MCF 10A (cell line): ENCODE measurements around the gene DUS2. TPM values are rescaled to one million over a fixed set of nuclear protein-coding genes. Genes with fewer than 3 reads are reported as not detected.

ENCODE experiments used
- BruUV-seq: library from RNA; stranded (reverse); fragments of 400-500 nt; replicated peaks from 2 replicates; lab custom pipeline; 2021; lab: Mats Ljungman, UMichigan
- CTCF ChIA-PET: fragments of 300-600 bp; sonication (Branson Sonifier 250); formaldehyde crosslinking; extraction: SDS; loops from one replicate; lab custom pipeline; 2021; ENCODE audit warnings: antibody characterized with exemption, inconsistent platforms; lab: Yijun Ruan, JAX
- POLR2A ChIA-PET: fragments of 300-600, 350-650 bp; sonication (Branson Sonifier 250); formaldehyde crosslinking; extraction: SDS; loops from one replicate; lab custom pipeline; 2020; ENCODE audit warnings: antibody characterized with exemption, inconsistent platforms; lab: Yijun Ruan, JAX
- DNase-seq: peaks from one replicate; pipeline ENCODE4 v3.0.0-alpha.2; 2018; ENCODE audit not compliant: unreplicated experiment
- H3K27ac Mint-ChIP-seq: one replicate; pipeline ENCODE4 v1.8.0; 2022; ENCODE audit warnings: mild to moderate bottlenecking, low read depth, mixed read lengths; ENCODE audit not compliant: unreplicated experiment
- H3K27me3 Mint-ChIP-seq: one replicate; pipeline ENCODE4 v1.8.0; 2022; ENCODE audit warnings: mixed read lengths; ENCODE audit not compliant: insufficient read depth, unreplicated experiment
- H3K36me3 Mint-ChIP-seq: one replicate; pipeline ENCODE4 v1.8.0; 2022; ENCODE audit warnings: mild to moderate bottlenecking, moderate library complexity, mixed read lengths; ENCODE audit not compliant: insufficient read depth, unreplicated experiment
- H3K4me1 Mint-ChIP-seq: one replicate; pipeline ENCODE4 v1.8.0; 2022; ENCODE audit warnings: mixed read lengths; ENCODE audit not compliant: insufficient read depth, unreplicated experiment
- H3K4me3 Mint-ChIP-seq: one replicate; pipeline ENCODE4 v1.8.0; 2022; ENCODE audit warnings: mild to moderate bottlenecking, moderate library complexity, mixed read lengths; ENCODE audit not compliant: unreplicated experiment
- H3K9me3 Mint-ChIP-seq: one replicate; pipeline ENCODE4 v1.8.0; 2022; ENCODE audit warnings: mixed read lengths; ENCODE audit not compliant: unreplicated experiment
- intact Hi-C: fragments of 100-400 bp; cut with micrococcal nuclease; formaldehyde crosslinking; loops from 2 replicates; pipeline ENCODE4 v1.14.1; 2022
- total RNA-seq: library from RNA; stranded (reverse); gene quantifications from 2 replicates; pipeline ENCODE4 v1.2.3, GENCODE V29; 2022
- TF ChIP-seq, protein P1 (sequence below): fragments of 200-600 bp; IDR thresholded peaks from one replicate; pipeline ENCODE4 v1.8.0; 2022; ENCODE audit warnings: antibody characterized with exemption, mild to moderate bottlenecking; ENCODE audit not compliant: unreplicated experiment

DUS2 gene
- total RNA-seq, 1 experiment from 2014 or later = 24.2 TPM

DNA sequence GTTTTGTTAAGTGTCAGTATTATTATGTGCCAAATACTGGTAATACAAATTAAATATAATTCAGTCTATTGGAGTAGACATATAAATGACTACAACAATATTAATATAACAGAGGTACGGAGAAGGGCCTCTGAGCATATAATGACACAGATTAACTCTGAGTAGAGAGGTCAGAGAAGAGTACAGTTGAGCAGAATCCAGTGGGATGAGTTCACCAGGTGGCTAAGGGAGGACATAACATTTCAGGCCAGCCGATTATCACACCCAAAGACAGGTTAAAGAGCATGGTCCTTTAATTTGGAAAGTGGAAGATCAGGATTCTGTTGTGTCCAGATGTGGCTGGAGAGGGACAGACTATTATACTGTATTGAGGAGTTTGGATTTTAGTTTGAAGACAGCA lies 73.4 kb downstream of the DUS2 start:
- Mint-ChIP-seq H3K27me3 (no peaks in the 10 kb centered on the region), H3K36me3 (peaks cover 6% of the 10 kb centered on the region), H3K27ac (no peak overlapping the region), H3K4me1 (peaks cover 41% of the 10 kb centered on the region), H3K4me3 (no peak overlapping the region), H3K9me3 (peaks cover 13% of the 10 kb centered on the region)
- POLR2A ChIA-PET = interaction anchor here (1.2 to 1.3 kb wide), 2 partner anchors 12 to 138 kb away, joined by 3 to 6 read pairs; partner anchors contain the start of gene NFATC3
- CTCF ChIA-PET = interaction anchor here (0.7 kb wide), 1 partner anchor 31 kb away, joined by 3 read pairs; no protein-coding TSS in a partner anchor
- BruUV-seq = no TSS peak
- DNase-seq = no peak
- TF ChIP-seq, protein P1, sequence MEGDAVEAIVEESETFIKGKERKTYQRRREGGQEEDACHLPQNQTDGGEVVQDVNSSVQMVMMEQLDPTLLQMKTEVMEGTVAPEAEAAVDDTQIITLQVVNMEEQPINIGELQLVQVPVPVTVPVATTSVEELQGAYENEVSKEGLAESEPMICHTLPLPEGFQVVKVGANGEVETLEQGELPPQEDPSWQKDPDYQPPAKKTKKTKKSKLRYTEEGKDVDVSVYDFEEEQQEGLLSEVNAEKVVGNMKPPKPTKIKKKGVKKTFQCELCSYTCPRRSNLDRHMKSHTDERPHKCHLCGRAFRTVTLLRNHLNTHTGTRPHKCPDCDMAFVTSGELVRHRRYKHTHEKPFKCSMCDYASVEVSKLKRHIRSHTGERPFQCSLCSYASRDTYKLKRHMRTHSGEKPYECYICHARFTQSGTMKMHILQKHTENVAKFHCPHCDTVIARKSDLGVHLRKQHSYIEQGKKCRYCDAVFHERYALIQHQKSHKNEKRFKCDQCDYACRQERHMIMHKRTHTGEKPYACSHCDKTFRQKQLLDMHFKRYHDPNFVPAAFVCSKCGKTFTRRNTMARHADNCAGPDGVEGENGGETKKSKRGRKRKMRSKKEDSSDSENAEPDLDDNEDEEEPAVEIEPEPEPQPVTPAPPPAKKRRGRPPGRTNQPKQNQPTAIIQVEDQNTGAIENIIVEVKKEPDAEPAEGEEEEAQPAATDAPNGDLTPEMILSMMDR = no peak
- intact Hi-C loops = no loop called here

- CTCF ChIA-PET = interaction anchor here (2.7 kb wide), 1 partner anchor 20 kb away, joined by 9 read pairs; no protein-coding TSS in a partner anchor
- no peak overlapping the region for H3K4me3 Mint-ChIP-seq
- H3K27ac Mint-ChIP-seq = no peak overlapping the region
- H3K9me3 Mint-ChIP-seq = peaks cover 13% of the 10 kb centered on the region
- TF ChIP-seq, protein P1 = no peak
- DNase-seq = no peak
- intact Hi-C loops = no loop called here
- peaks cover 6% of the 10 kb centered on the region for H3K36me3 Mint-ChIP-seq
- H3K27me3 Mint-ChIP-seq = no peaks in the 10 kb centered on the region
- no TSS peak for BruUV-seq
- H3K4me1 Mint-ChIP-seq = peaks cover 36% of the 10 kb centered on the region
- POLR2A ChIA-PET = interaction anchor here (1.2 to 1.3 kb wide), 2 partner anchors 12 to 138 kb away, joined by 3 to 6 read pairs; partner anchors contain the start of gene NFATC3
Observed at GRCh38 chr16:68097088-68097487, 74.0 kb downstream of the DUS2 start.

DNA sequence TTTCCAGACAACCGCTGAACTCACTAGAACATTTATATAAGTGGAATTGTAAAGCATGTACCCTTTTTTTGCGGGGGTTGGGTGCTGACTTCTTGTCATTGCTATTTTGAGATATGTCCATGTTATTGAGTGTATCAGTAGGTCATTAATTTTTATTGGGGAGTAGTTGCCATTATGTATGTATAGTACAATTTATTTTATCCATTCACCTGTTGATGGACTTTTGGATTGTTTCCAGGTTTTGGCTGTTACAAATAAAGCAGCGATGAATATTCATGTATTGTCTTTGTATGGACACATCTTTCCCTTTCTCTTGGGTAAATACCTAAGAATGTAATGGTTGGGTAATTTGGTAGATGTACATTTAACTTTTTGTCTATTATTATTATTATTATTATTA lies 74.8 kb downstream of the DUS2 start:
- DNase-seq = no peak
- TF ChIP-seq, protein P1 = no peak
- BruUV-seq = no TSS peak
- no peaks in the 10 kb centered on the region for H3K27me3 Mint-ChIP-seq
- peaks cover 38% of the 10 kb centered on the region for H3K4me1 Mint-ChIP-seq
- H3K9me3 Mint-ChIP-seq = peaks cover 13% of the 10 kb centered on the region
- ChIA-PET POLR2A (no interaction called here), CTCF (interaction anchor here (0.6 to 2.7 kb wide), 2 partner anchors 19 to 99 kb away, joined by 3 to 9 read pairs; no protein-coding TSS in a partner anchor)
- H3K27ac Mint-ChIP-seq = no peak overlapping the region
- H3K4me3 Mint-ChIP-seq = no peak overlapping the region
- intact Hi-C loops = no loop called here
- peaks cover 6% of the 10 kb centered on the region for H3K36me3 Mint-ChIP-seq

DNA sequence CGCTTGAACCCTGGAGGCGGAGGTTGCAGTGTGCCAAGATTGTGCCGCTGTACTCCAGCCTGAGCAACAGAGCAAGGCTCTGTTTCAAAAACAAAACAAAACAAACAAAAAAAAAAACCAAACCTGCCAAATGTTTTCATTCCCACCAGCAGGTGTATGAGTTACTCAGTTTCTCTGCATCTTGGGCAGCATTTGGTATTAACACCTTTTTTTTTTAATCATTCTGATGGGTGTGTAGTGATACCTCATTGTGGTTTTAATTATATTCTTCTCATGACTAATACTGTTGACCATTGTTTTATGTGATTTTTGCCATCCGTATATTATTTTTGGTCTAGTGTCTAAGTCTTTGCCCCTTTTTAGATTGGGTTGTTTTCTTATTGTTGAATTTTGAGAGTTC lies 77.4 kb downstream of the DUS2 start:
- DNase-seq = no peak
- intact Hi-C loops = no loop called here

More for the DNA sequence above, 77.4 kb downstream of the DUS2 start:
- ChIA-PET POLR2A (interaction anchor here (0.6 kb wide), 1 partner anchor 41 kb away, joined by 3 read pairs; no protein-coding TSS in a partner anchor), CTCF (no interaction called here)
- Mint-ChIP-seq H3K27ac (no peak overlapping the region), H3K9me3 (peaks cover 13% of the 10 kb centered on the region), H3K4me3 (no peak overlapping the region), H3K4me1 (peaks cover 22% of the 10 kb centered on the region), H3K36me3 (peaks cover 6% of the 10 kb centered on the region), H3K27me3 (no peaks in the 10 kb centered on the region)
- no TSS peak for BruUV-seq
- TF ChIP-seq, protein P1 = no peak
